DND-41 (cell line): ENCODE measurements around the gene MSL2.

Source experiments
- ATAC-seq: fragments of 200-7000 bp; cut with Tn5 transposase; 3 replicates; pipeline ENCODE4 v1.9.1; 2021; ENCODE audit warnings: low read depth; ENCODE audit not compliant: insufficient read depth
- DNase-seq: peaks from one replicate; pipeline ENCODE4 v3.0.0-alpha.2; 2020
- H2AFZ ChIP-seq: 2 replicates; pipeline ENCODE4 v1.6.0; 2012; ENCODE audit warnings: low read depth, low read length
- H3K27ac ChIP-seq: 2 replicates; pipeline ENCODE4 v1.5.1; 2012; ENCODE audit warnings: low read length, inconsistent platforms
- H3K27me3 ChIP-seq: fragments of 200-600 bp; sonication (generic); 2 replicates; pipeline ENCODE4 v1.6.0; 2012; ENCODE audit warnings: low read length, mild to moderate bottlenecking, inconsistent platforms; ENCODE audit not compliant: insufficient read depth, poor library complexity
- H3K36me3 ChIP-seq: 2 replicates; pipeline ENCODE4 v1.5.1; 2012; ENCODE audit warnings: low read length, inconsistent platforms; ENCODE audit not compliant: insufficient read depth
- H3K4me1 ChIP-seq: 2 replicates; pipeline ENCODE4 v1.5.1; 2012; ENCODE audit warnings: mild to moderate bottlenecking, low read length; ENCODE audit not compliant: insufficient read depth
- H3K4me2 ChIP-seq: 2 replicates; pipeline ENCODE4 v1.6.0; 2012; ENCODE audit warnings: mild to moderate bottlenecking, moderate library complexity, low read length, inconsistent platforms; ENCODE audit not compliant: insufficient read depth
- H3K4me3 ChIP-seq, 2 experiments: fragments of 200-600 bp in 1 of 2; shearing (Covaris generic) in 1 of 2; 2 replicates each; pipeline ENCODE4 v1.5.1; 2012 to 2016; ENCODE audit warnings: inconsistent platforms in 2 of 2, low read length in 2 of 2, mild to moderate bottlenecking in 2 of 2, low read depth in 1 of 2, moderate library complexity in 1 of 2
- H3K79me2 ChIP-seq: 2 replicates; pipeline ENCODE4 v1.6.0; 2012; ENCODE audit warnings: low read length, inconsistent platforms; ENCODE audit not compliant: insufficient read depth
- H3K9ac ChIP-seq: 2 replicates; pipeline ENCODE4 v1.6.0; 2012; ENCODE audit warnings: low read depth, mild to moderate bottlenecking, inconsistent platforms, low read length, moderate library complexity
- H3K9me3 ChIP-seq: 2 replicates; pipeline ENCODE4 v1.5.1; 2012; ENCODE audit warnings: low read length, moderate library complexity, mild to moderate bottlenecking, inconsistent platforms; ENCODE audit not compliant: insufficient read depth, severe bottlenecking
- H4K20me1 ChIP-seq: 2 replicates; pipeline ENCODE4 v1.6.0; 2012; ENCODE audit warnings: low read length; ENCODE audit not compliant: insufficient read depth
- EZH2 ChIP-seq: IDR thresholded peaks from 3 replicates; pipeline ENCODE4 v1.6.1; 2012; ENCODE audit warnings: borderline replicate concordance, low read depth, mild to moderate bottlenecking, moderate library complexity, low read length, inconsistent platforms; ENCODE audit not compliant: severe bottlenecking
- TF ChIP-seq, protein P1 (sequence below): IDR thresholded peaks from 2 replicates; pipeline ENCODE4 v1.5.1; 2012; ENCODE audit warnings: borderline replicate concordance, low read length, moderate library complexity, mild to moderate bottlenecking; ENCODE audit not compliant: poor library complexity, severe bottlenecking; ENCODE audit errors: extremely low read depth

MSL2 gene

DNA sequence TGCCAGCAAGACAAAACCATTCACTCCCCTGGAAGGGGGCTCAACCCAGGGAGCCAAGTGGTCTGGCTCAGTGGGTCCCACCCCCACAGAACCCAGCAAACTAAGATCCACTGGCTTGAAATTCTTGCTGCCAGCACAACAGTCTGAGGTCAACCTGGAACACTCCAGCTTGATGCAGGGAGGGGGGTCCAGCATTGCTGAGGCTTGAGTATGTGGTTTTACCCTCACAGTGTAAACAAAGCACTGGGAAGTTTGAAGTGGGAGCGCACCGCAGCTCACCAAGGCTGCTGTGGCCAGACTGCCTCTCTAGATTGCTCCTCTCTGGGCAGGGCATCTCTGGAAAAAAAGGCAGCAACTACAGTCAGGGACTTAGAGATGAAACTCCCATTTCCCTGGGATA is 81.7 kb downstream of the MSL2 start:
- Histone ChIP-seq H3K4me1 (peaks cover 24% of the 10 kb centered on the region), H3K4me3 (no peak overlapping the region), H3K4me2 (no peak overlapping the region), H3K27me3 (no peaks in the 10 kb centered on the region), H3K27ac (no peak overlapping the region), H2AFZ (no peak overlapping the region), H3K9me3 (no peaks in the 10 kb centered on the region), H3K9ac (no peak overlapping the region), H3K79me2 (no peaks in the 10 kb centered on the region), H3K36me3 (no peaks in the 10 kb centered on the region), H4K20me1 (no peaks in the 10 kb centered on the region)
- DNase-seq (no peak), ATAC-seq (peak; percentile 41; the same call in 1 of the 3 replicates)
- no peak for TF ChIP-seq EZH2
- TF ChIP-seq, protein P1, sequence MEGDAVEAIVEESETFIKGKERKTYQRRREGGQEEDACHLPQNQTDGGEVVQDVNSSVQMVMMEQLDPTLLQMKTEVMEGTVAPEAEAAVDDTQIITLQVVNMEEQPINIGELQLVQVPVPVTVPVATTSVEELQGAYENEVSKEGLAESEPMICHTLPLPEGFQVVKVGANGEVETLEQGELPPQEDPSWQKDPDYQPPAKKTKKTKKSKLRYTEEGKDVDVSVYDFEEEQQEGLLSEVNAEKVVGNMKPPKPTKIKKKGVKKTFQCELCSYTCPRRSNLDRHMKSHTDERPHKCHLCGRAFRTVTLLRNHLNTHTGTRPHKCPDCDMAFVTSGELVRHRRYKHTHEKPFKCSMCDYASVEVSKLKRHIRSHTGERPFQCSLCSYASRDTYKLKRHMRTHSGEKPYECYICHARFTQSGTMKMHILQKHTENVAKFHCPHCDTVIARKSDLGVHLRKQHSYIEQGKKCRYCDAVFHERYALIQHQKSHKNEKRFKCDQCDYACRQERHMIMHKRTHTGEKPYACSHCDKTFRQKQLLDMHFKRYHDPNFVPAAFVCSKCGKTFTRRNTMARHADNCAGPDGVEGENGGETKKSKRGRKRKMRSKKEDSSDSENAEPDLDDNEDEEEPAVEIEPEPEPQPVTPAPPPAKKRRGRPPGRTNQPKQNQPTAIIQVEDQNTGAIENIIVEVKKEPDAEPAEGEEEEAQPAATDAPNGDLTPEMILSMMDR, result no peak

DNA sequence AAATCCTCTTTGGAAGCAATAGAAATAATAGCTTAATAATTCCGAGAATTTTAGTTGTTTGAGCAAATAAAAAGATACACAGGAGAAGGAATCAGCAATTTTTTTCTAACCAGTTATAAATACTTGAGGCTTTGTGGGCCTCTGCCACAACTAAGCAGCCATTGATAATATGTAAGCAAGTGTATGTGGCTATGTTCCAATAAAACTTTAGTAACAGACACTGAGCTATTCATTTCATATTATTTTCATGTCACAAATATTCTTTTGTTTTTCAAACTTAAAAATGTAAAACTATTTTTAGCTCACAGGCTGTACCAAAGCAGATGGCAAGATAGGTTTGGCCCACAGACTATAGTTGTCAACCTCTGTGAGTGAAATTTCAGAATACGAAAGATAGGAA is 85.7 kb downstream of the MSL2 start:
- Histone ChIP-seq H3K4me1 (peaks cover 40% of the 10 kb centered on the region), H3K27ac (no peak overlapping the region), H3K4me2 (no peak overlapping the region; the same call in 1 of the 2 replicates), H4K20me1 (no peaks in the 10 kb centered on the region), H3K79me2 (no peaks in the 10 kb centered on the region), H2AFZ (no peak overlapping the region), H3K9ac (no peak overlapping the region), H3K36me3 (no peaks in the 10 kb centered on the region), H3K9me3 (no peaks in the 10 kb centered on the region), H3K27me3 (no peaks in the 10 kb centered on the region), H3K4me3 (no peak overlapping the region)
- no peak for TF ChIP-seq EZH2
- TF ChIP-seq, protein P1, result no peak
- DNase-seq, result no peak
- ATAC-seq, result no peak

DNA sequence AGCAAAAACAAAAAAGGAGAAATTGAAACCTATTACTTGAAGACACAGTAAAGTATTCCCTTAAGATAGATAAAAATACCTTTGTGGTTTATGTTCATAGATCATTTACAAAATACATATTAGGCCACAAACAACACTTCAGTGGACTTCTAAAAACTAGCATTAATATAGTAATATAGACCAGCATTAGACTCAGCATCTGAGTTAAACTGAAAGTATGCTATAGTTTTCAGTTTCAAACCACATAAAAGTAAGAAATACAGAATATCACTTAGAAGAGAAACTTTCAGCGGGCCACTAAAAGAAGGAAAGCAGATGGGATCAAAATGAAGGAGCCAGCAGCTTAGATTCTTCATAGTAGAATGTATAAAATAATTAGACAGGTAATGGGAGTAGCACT is 86.6 kb downstream of the MSL2 start:
- Histone ChIP-seq H3K36me3 (no peaks in the 10 kb centered on the region), H3K9me3 (no peaks in the 10 kb centered on the region), H4K20me1 (no peaks in the 10 kb centered on the region), H2AFZ (no peak overlapping the region), H3K4me2 (peak overlapping the region; percentile 47), H3K4me1 (peaks cover 45% of the 10 kb centered on the region), H3K27ac (peak overlapping the region; percentile 52), H3K4me3 (peak overlapping the region in 1 of 2 experiments; percentile 14; a peak in 1 of 4 replicates), H3K9ac (0 out of 2 replicates have a peak overlapping the region, but pooled peaks have one; percentile 5), H3K79me2 (no peaks in the 10 kb centered on the region), H3K27me3 (no peaks in the 10 kb centered on the region)
- TF ChIP-seq, protein P1, result no peak
- no peak for TF ChIP-seq EZH2
- no peak for DNase-seq
- ATAC-seq, result peak; percentile 23; the same call in 2 of the 3 replicates

DNA sequence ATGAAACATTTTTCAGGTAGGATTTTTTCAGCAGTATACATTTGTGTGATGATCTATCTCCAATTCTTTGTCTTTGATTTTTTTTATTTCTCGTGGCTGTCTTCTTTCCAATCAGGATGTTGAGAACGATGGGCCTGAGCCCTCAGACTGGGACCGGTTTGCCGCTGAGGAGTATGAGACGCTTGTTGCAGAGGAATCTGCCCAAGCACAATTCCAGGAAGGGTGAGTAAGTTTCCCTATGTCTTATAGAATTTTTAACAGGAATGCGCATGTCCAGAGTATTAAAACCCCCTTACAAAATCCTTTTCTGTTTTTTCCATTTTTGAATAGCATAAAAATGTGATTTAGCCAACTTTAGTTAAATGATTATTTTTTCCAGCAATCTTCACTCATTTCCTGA is 90.0 kb downstream of the MSL2 start:
- H3K9ac ChIP-seq, result no peak overlapping the region
- no peak overlapping the region for H3K27ac ChIP-seq
- TF ChIP-seq, protein P1, result no peak
- no peak for TF ChIP-seq EZH2
- DNase-seq, result no peak
- no peaks in the 10 kb centered on the region for H3K9me3 ChIP-seq
- H4K20me1 ChIP-seq, result no peaks in the 10 kb centered on the region
- no peaks in the 10 kb centered on the region for H3K79me2 ChIP-seq
- H3K27me3 ChIP-seq, result no peaks in the 10 kb centered on the region
- no peak overlapping the region for H2AFZ ChIP-seq
- no peaks in the 10 kb centered on the region for H3K36me3 ChIP-seq
- H3K4me2 ChIP-seq, result no peak overlapping the region
- no peak overlapping the region for H3K4me3 ChIP-seq
- H3K4me1 ChIP-seq, result peaks cover 44% of the 10 kb centered on the region
- no peak for ATAC-seq
